Measurements from ENCODE around the gene HRNR. TPM values are rescaled to one million over a fixed set of nuclear protein-coding genes. Genes with fewer than 3 reads are reported as not detected.

HRNR gene
- total RNA-seq, 1 donor from 2014 or later, result not detected

GRCh38 chr1:152244576-152245273 is 20.7 kb upstream of the HRNR start:
- TF ChIP-seq CTCF (IDR thresholded peaks at IDR 0.05; ENCODE audit: unreplicated experiment), result no peak

GRCh38 chr1:152237093-152237492 is 13.1 kb upstream of the HRNR start:
- peaks cover 3% of the 10 kb centered on the region for H3K4me1 Mint-ChIP-seq (ENCODE audit: unreplicated experiment)
- H3K36me3 Mint-ChIP-seq (ENCODE audit: low read depth, unreplicated experiment), result no peaks in the 10 kb centered on the region
- H3K27ac Mint-ChIP-seq (ENCODE audit: unreplicated experiment), result no peak overlapping the region
- peaks cover 2% of the 10 kb centered on the region for H3K27me3 Mint-ChIP-seq (ENCODE audit: unreplicated experiment)
- TF ChIP-seq CTCF (IDR thresholded peaks at IDR 0.05; ENCODE audit: unreplicated experiment), result no peak
- H3K9me3 Mint-ChIP-seq (ENCODE audit: unreplicated experiment), result no peaks in the 10 kb centered on the region
- no peak for DNase-seq (ENCODE audit: low spot score)
- H3K4me3 Mint-ChIP-seq (ENCODE audit: unreplicated experiment), result no peak overlapping the region

More at GRCh38 chr1:152244576-152245273, 20.7 kb upstream of the HRNR start:
- Mint-ChIP-seq H3K4me1 (ENCODE audit: unreplicated experiment) (no peaks in the 10 kb centered on the region), H3K27ac (ENCODE audit: unreplicated experiment) (no peak overlapping the region), H3K36me3 (ENCODE audit: low read depth, unreplicated experiment) (no peaks in the 10 kb centered on the region), H3K27me3 (ENCODE audit: unreplicated experiment) (peaks cover 1% of the 10 kb centered on the region), H3K9me3 (ENCODE audit: unreplicated experiment) (no peaks in the 10 kb centered on the region), H3K4me3 (ENCODE audit: unreplicated experiment) (no peak overlapping the region)
- no peak for DNase-seq (ENCODE audit: low spot score)

- TF ChIP-seq CTCF (IDR thresholded peaks at IDR 0.05; ENCODE audit: unreplicated experiment), result no peak
- Mint-ChIP-seq H3K9me3 (ENCODE audit: unreplicated experiment) (no peaks in the 10 kb centered on the region), H3K27me3 (ENCODE audit: unreplicated experiment) (no peaks in the 10 kb centered on the region), H3K36me3 (ENCODE audit: low read depth, unreplicated experiment) (no peaks in the 10 kb centered on the region), H3K27ac (ENCODE audit: unreplicated experiment) (no peak overlapping the region), H3K4me1 (ENCODE audit: unreplicated experiment) (peaks cover 11% of the 10 kb centered on the region), H3K4me3 (ENCODE audit: unreplicated experiment) (no peak overlapping the region)
- no peak for DNase-seq (ENCODE audit: low spot score)
Observed at GRCh38 chr1:152228831-152229230, 4.8 kb upstream of the HRNR start.

GRCh38 chr1:152227310-152227928 is 3.4 kb upstream of the HRNR start:
- H3K36me3 Mint-ChIP-seq (ENCODE audit: low read depth, unreplicated experiment), result no peaks in the 10 kb centered on the region
- TF ChIP-seq CTCF (IDR thresholded peaks at IDR 0.05; ENCODE audit: unreplicated experiment), result no peak
- H3K4me1 Mint-ChIP-seq (ENCODE audit: unreplicated experiment), result peaks cover 11% of the 10 kb centered on the region
- no peak for DNase-seq (ENCODE audit: low spot score)
- no peak overlapping the region for H3K4me3 Mint-ChIP-seq (ENCODE audit: unreplicated experiment)
- no peak overlapping the region for H3K27ac Mint-ChIP-seq (ENCODE audit: unreplicated experiment)
- H3K27me3 Mint-ChIP-seq (ENCODE audit: unreplicated experiment), result no peaks in the 10 kb centered on the region
- no peaks in the 10 kb centered on the region for H3K9me3 Mint-ChIP-seq (ENCODE audit: unreplicated experiment)

- no peak for DNase-seq (ENCODE audit: low spot score)
- Mint-ChIP-seq H3K4me3 (ENCODE audit: unreplicated experiment) (no peak overlapping the region), H3K27ac (ENCODE audit: unreplicated experiment) (no peak overlapping the region), H3K4me1 (ENCODE audit: unreplicated experiment) (peaks cover 11% of the 10 kb centered on the region), H3K27me3 (ENCODE audit: unreplicated experiment) (no peaks in the 10 kb centered on the region), H3K36me3 (ENCODE audit: low read depth, unreplicated experiment) (no peaks in the 10 kb centered on the region), H3K9me3 (ENCODE audit: unreplicated experiment) (no peaks in the 10 kb centered on the region)
- TF ChIP-seq CTCF (IDR thresholded peaks at IDR 0.05; ENCODE audit: unreplicated experiment), result no peak
Observed at GRCh38 chr1:152225678-152226077, 1.7 kb upstream of the HRNR start.

All from endothelial cell (in vitro differentiated cells).